ENCODE results near the gene HPCA. TPM values are rescaled to one million over a fixed set of nuclear protein-coding genes. Genes with fewer than 3 reads are reported as not detected.

HPCA gene
- total RNA-seq, 1 experiment from 2014 or later: 1.2 TPM

DNA sequence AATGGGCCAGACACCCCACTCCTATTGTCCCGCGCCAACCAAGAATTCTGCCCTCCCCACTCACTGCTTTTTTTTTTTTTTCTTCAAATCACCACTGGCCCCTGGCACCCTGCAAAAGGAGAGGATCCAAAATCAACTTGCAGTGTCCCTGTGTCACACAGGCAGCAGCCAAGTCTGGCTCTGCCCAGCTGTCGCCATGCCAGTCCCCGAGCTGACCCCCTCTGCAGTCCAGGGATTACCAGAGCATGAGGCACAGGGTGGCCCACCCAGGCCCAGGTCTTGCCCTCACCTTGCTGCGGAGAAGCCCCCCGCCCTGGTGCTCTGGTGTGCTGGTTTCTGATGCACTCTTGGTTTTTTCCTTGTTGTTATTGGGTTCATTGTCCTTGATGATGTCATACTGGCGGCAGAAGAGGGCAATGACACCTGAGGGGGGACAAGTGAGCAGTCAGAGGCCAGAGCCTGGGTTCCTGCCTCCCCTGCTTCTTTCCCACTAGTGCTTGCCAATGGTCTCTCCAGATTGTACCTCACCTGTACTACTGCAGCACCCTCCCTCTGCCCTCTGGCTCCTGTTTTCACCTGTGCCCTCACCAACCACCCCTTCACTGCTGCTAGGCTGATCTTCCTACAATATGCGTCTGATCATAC lies 21.8 kb upstream of the HPCA start:
- no peaks in the 10 kb centered on the region for H3K79me2 ChIP-seq (ENCODE audit: insufficient read depth, low read length)
- H3K27ac ChIP-seq (ENCODE audit: insufficient read length, low read depth, low read length): no peak overlapping the region
- H4K8ac ChIP-seq (replicated peaks; ENCODE audit: insufficient read length, low read depth, low read length): no peak overlapping the region
- H4K20me1 ChIP-seq (ENCODE audit: control insufficient read depth, insufficient read depth, insufficient read length): no peaks in the 10 kb centered on the region
- H2AK5ac ChIP-seq (ENCODE audit: insufficient read length, low read length): no peak overlapping the region
- no peak overlapping the region for H2BK15ac ChIP-seq (ENCODE audit: low read depth, low read length)
- H3K4me2 ChIP-seq (ENCODE audit: insufficient read depth, insufficient read length, low read length): no peak overlapping the region
- no peaks in the 10 kb centered on the region for H3K9me3 Mint-ChIP-seq
- H3K27ac Mint-ChIP-seq: peak overlapping the region in 1 of 3 experiments; percentile 59; a peak in 1 of 7 replicates
- H2AFZ ChIP-seq (ENCODE audit: low read length): no peak overlapping the region
- no peak overlapping the region for H3T11ph ChIP-seq (ENCODE audit: low read length)
- DNase-seq: no peak
- no peak overlapping the region for H2BK20ac ChIP-seq (ENCODE audit: low read depth, low read length, poor library complexity, severe bottlenecking)
- H3K9me3 ChIP-seq (ENCODE audit: control insufficient read depth, low read depth, low read length): no peaks in the 10 kb centered on the region
- no CpG with 5 or more reads among the region's 8 CpGs for WGBS (ENCODE audit: extremely low coverage, insufficient read length, low lambda C conversion rate)
- H3K23ac ChIP-seq (ENCODE audit: insufficient read length, low read depth, low read length): no peak overlapping the region
- H3K27me3 ChIP-seq (ENCODE audit: insufficient read depth, low read length): peaks cover 4% of the 10 kb centered on the region; the same call in 1 of the 2 replicates
- H3K23me2 ChIP-seq (ENCODE audit: insufficient read length, low read depth, low read length, poor library complexity, severe bottlenecking): no peaks in the 10 kb centered on the region
- no peak overlapping the region for H3K4ac ChIP-seq (ENCODE audit: low read depth, low read length)
- H3K4me1 ChIP-seq (ENCODE audit: insufficient read depth, low read length): no peaks in the 10 kb centered on the region
- H3K4me3 Mint-ChIP-seq: no peak overlapping the region
- no peak overlapping the region for H2BK120ac ChIP-seq (ENCODE audit: low read depth, low read length, poor library complexity, severe bottlenecking)
- TF ChIP-seq, protein P1, sequence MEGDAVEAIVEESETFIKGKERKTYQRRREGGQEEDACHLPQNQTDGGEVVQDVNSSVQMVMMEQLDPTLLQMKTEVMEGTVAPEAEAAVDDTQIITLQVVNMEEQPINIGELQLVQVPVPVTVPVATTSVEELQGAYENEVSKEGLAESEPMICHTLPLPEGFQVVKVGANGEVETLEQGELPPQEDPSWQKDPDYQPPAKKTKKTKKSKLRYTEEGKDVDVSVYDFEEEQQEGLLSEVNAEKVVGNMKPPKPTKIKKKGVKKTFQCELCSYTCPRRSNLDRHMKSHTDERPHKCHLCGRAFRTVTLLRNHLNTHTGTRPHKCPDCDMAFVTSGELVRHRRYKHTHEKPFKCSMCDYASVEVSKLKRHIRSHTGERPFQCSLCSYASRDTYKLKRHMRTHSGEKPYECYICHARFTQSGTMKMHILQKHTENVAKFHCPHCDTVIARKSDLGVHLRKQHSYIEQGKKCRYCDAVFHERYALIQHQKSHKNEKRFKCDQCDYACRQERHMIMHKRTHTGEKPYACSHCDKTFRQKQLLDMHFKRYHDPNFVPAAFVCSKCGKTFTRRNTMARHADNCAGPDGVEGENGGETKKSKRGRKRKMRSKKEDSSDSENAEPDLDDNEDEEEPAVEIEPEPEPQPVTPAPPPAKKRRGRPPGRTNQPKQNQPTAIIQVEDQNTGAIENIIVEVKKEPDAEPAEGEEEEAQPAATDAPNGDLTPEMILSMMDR (conservative IDR thresholded peaks at IDR 0.05): no peak
- H3K4me1 Mint-ChIP-seq: peaks cover 7 to 10% of the 10 kb centered on the region in 2 experiments
- no peak overlapping the region for H3K9ac ChIP-seq (ENCODE audit: extremely low read depth, insufficient read length, low read length)
- no peak overlapping the region for H4K91ac ChIP-seq (ENCODE audit: insufficient read length, low read depth, low read length)
- no peak overlapping the region for H2BK12ac ChIP-seq (ENCODE audit: insufficient read length, low read depth, low read length)
- H3K14ac ChIP-seq (ENCODE audit: insufficient read depth, low read length): no peak overlapping the region
- peaks cover 8 to 26% (median 18%) of the 10 kb centered on the region in 3 experiments for H3K36me3 Mint-ChIP-seq (ENCODE audit: insufficient read depth in 1 of 3, low read depth in 3 of 3)
- H3K56ac ChIP-seq (ENCODE audit: insufficient read length, low read depth, low read length): no peak overlapping the region
- peaks cover 14% of the 10 kb centered on the region for H3K27me3 Mint-ChIP-seq (ENCODE audit: low read depth)
- no peaks in the 10 kb centered on the region for H3K79me1 ChIP-seq (ENCODE audit: insufficient read depth, low read depth, low read length, poor library complexity, severe bottlenecking)
- no peak overlapping the region for H4K5ac ChIP-seq (ENCODE audit: insufficient read length, low read depth, low read length)
- no peak overlapping the region for H2BK5ac ChIP-seq (ENCODE audit: insufficient read length, low read length)
- no peak overlapping the region for H3K18ac ChIP-seq (ENCODE audit: insufficient read length, low read depth, low read length)
